ENCODE data around the gene CHMP5. TPM values are rescaled to one million over a fixed set of nuclear protein-coding genes. Genes with fewer than 3 reads are reported as not detected.

The CHMP5 gene
- total RNA-seq, result 129 and 208 TPM in 2 replicates

GRCh38 chr9:33264473-33265177 lies at the start of gene CHMP5, which contains the start of gene BAG1:
Gene CHMP5, plus strand, starts transcription at chr9:33265049. Its CDS starts 30 bp downstream, at chr9:33265079.
Gene BAG1, minus strand, starts transcription at chr9:33264708.

GRCh38 chr9:33239921-33240320 lies 24.9 kb upstream of the CHMP5 start, which contains the start of gene SPINK4:
Gene SPINK4, plus strand, starts transcription at chr9:33240167. Its CDS starts 42 bp downstream, at chr9:33240209.

GRCh38 chr9:33290247-33291030 lies 25.6 kb downstream of the CHMP5 start, which contains the start of gene NFX1:
Gene NFX1, plus strand, starts transcription at chr9:33290516. Its CDS starts 57 bp downstream, at chr9:33290573.

Other genes with a start within 250 kb of the CHMP5 start
- 141 and 179 TPM in 2 replicates for gene DNAJA1, start 239.8 kb upstream of the CHMP5 start, total RNA-seq
- gene SMU1, start 188.4 kb upstream of the CHMP5 start, total RNA-seq, result 40.9 and 48.2 TPM in 2 replicates
- gene B4GALT1, start 97.7 kb upstream of the CHMP5 start, total RNA-seq, result 10.4 and 12.9 TPM in 2 replicates
- not detected in 2 replicates for gene SPINK4, start 24.9 kb upstream of the CHMP5 start, total RNA-seq
- 29.9 and 39.1 TPM in 2 replicates for gene BAG1, start 341 bp upstream of the CHMP5 start, total RNA-seq
- 11.4 and 16.3 TPM in 2 replicates for gene NFX1, start 25.5 kb downstream of the CHMP5 start, total RNA-seq
- gene AQP7, start 137.5 kb downstream of the CHMP5 start, total RNA-seq, result not detected in 2 replicates
- under 0.01 and 0.61 TPM in 2 replicates for gene AQP3, start 182.5 kb downstream of the CHMP5 start, total RNA-seq
- gene NOL6, start 208.9 kb downstream of the CHMP5 start, total RNA-seq, result 19.2 and 22.6 TPM in 2 replicates